OCI-LY1 (cell line): Measurements from ENCODE around the gene HSFX3.
"Not testable (repeated sequence)": the region's sequence is repeated elsewhere in the genome, so short reads cannot be mapped to it uniquely, and the experiment has no call there.

Experiments
- H2AFZ ChIP-seq: fragments of 200-600 bp; sonication (generic), shearing (Covaris generic); 2 replicates; pipeline ENCODE4 v1.6.0; 2014; ENCODE audit warnings: antibody characterized with exemption, mild to moderate bottlenecking, low read length
- H3F3A ChIP-seq: fragments of 200-600 bp; sonication (generic), shearing (Covaris generic); 2 replicates; pipeline ENCODE4 v1.6.0; 2014; ENCODE audit warnings: mild to moderate bottlenecking, antibody characterized with exemption, low read length, moderate library complexity; ENCODE audit not compliant: insufficient read depth
- H3K27ac ChIP-seq: fragments of 200-600 bp; sonication (generic); 2 replicates; pipeline ENCODE4 v1.5.1; 2014; ENCODE audit warnings: low read length, mixed run types, mild to moderate bottlenecking, low read depth; ENCODE audit not compliant: poor library complexity, severe bottlenecking
- H3K27me3 ChIP-seq: fragments of 200-600 bp; sonication (generic); 2 replicates; pipeline ENCODE4 v1.6.0; 2014; ENCODE audit warnings: antibody characterized with exemption, mild to moderate bottlenecking, low read length, moderate library complexity; ENCODE audit not compliant: insufficient read depth
- H3K36me3 ChIP-seq: fragments of 200-600 bp; sonication (generic); 2 replicates; pipeline ENCODE4 v1.6.1; 2014; ENCODE audit warnings: mild to moderate bottlenecking, antibody characterized with exemption, low read length, moderate library complexity, mixed read lengths; ENCODE audit not compliant: insufficient read depth
- H3K4me1 ChIP-seq: fragments of 200-600 bp; sonication (generic); 2 replicates; pipeline ENCODE4 v1.5.1; 2014; ENCODE audit warnings: mild to moderate bottlenecking, low read length, moderate library complexity; ENCODE audit not compliant: insufficient read depth, severe bottlenecking
- H3K4me2 ChIP-seq: fragments of 200-600 bp; sonication (generic), shearing (Covaris generic); 2 replicates; pipeline ENCODE4 v1.6.1; 2014; ENCODE audit warnings: low read length
- H3K4me3 ChIP-seq: fragments of 200-600 bp; sonication (generic); 2 replicates; pipeline ENCODE4 v1.5.1; 2014; ENCODE audit warnings: low read length, low read depth, mild to moderate bottlenecking, mixed read lengths; ENCODE audit not compliant: poor library complexity, severe bottlenecking
- H3K79me2 ChIP-seq: fragments of 200-600 bp; shearing (Covaris generic); 2 replicates; pipeline ENCODE4 v1.6.1; 2016; ENCODE audit warnings: mixed run types, low read length, mixed read lengths; ENCODE audit not compliant: insufficient read depth
- H3K9ac ChIP-seq: fragments of 200-600 bp; sonication (generic), shearing (Covaris generic); 2 replicates; pipeline ENCODE4 v1.6.1; 2014; ENCODE audit warnings: mild to moderate bottlenecking, low read length, mixed read lengths
- H3K9me2 ChIP-seq: fragments of 200-600 bp; sonication (generic), shearing (Covaris generic); 2 replicates; pipeline ENCODE4 v1.6.1; 2014; ENCODE audit warnings: low read depth, mild to moderate bottlenecking, low read length, mixed read lengths
- H3K9me3 ChIP-seq: fragments of 200-600 bp; shearing (Covaris generic); 2 replicates; pipeline ENCODE4 v1.6.1; 2014; ENCODE audit warnings: low read length, mixed read lengths
- H4K20me1 ChIP-seq: fragments of 200-600 bp; sonication (generic), shearing (Covaris generic); 2 replicates; pipeline ENCODE4 v1.6.0; 2016; ENCODE audit warnings: mild to moderate bottlenecking, low read length; ENCODE audit not compliant: insufficient read depth
- EZH2 ChIP-seq: fragments of 200-600 bp; sonication (generic), shearing (Covaris generic); IDR thresholded peaks from 2 replicates; pipeline ENCODE4 v1.8.0; 2017; ENCODE audit warnings: borderline replicate concordance, mixed run types, mild to moderate bottlenecking, antibody characterized with exemption, low read length, moderate library complexity, mixed read lengths
- TF ChIP-seq, protein P1 (sequence below): fragments of 200-600 bp; sonication (generic), shearing (Covaris generic); IDR thresholded peaks from 2 replicates; pipeline ENCODE4 v1.5.1; 2017; ENCODE audit warnings: mild to moderate bottlenecking, antibody characterized with exemption, low read length, moderate library complexity, mixed read lengths

HSFX3 gene

DNA sequence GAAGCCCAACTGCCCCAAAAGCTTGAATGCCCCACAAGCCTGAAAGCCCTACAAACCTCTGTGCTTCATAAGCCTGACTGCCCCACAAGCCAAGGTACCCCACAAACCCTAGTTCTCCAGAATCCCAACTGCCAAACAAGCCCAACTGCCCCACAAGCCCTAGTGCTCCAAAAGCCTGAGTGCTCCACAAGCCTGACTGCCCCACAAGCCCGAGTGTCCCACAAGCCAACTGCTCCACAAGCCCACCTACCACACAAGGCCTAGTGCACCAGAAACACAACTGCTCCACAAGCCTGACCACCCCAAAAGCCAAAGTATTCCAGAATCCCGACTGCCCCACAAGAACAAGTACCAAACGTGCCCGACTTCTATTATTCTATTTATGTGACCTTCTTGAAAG is 13.6 kb upstream of the HSFX3 start:
- Histone ChIP-seq H3K9me3 (no peaks in the 10 kb centered on the region), H3K4me2 (no peak overlapping the region), H3K9ac (no peak overlapping the region), H2AFZ (no peak overlapping the region), H3K9me2 (no peaks in the 10 kb centered on the region), H3K27ac (no peak overlapping the region), H3F3A (no peaks in the 10 kb centered on the region), H3K36me3 (no peaks in the 10 kb centered on the region), H3K27me3 (no peaks in the 10 kb centered on the region), H3K4me1 (no peaks in the 10 kb centered on the region), H3K4me3 (no peak overlapping the region), H3K79me2 (no peaks in the 10 kb centered on the region), H4K20me1 (no peaks in the 10 kb centered on the region)
- no peak for TF ChIP-seq EZH2
- TF ChIP-seq, protein P1, sequence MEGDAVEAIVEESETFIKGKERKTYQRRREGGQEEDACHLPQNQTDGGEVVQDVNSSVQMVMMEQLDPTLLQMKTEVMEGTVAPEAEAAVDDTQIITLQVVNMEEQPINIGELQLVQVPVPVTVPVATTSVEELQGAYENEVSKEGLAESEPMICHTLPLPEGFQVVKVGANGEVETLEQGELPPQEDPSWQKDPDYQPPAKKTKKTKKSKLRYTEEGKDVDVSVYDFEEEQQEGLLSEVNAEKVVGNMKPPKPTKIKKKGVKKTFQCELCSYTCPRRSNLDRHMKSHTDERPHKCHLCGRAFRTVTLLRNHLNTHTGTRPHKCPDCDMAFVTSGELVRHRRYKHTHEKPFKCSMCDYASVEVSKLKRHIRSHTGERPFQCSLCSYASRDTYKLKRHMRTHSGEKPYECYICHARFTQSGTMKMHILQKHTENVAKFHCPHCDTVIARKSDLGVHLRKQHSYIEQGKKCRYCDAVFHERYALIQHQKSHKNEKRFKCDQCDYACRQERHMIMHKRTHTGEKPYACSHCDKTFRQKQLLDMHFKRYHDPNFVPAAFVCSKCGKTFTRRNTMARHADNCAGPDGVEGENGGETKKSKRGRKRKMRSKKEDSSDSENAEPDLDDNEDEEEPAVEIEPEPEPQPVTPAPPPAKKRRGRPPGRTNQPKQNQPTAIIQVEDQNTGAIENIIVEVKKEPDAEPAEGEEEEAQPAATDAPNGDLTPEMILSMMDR, result no peak

DNA sequence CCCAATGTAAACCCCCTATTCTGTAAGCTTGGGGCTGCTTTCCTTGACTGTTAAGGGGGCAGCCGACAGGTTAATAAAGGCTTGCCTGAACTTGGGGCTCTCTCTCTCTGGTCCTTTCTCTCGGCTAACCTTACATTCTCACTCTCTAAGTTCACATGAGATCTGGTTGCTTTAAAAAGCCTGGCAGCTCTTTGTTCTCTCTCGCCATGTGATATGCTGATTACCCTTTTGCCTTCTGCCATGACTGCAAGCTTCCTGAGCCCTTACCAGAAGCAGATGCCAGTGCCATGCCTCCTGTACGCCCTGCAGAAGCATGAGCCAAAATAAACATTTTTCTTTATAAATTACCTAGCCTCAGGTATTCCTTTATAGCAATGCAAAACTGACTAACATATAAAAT is 5.5 kb upstream of the HSFX3 start:
- H3K9ac ChIP-seq, H3K4me1 ChIP-seq, H3K36me3 ChIP-seq, H3K4me2 ChIP-seq, H3K9me3 ChIP-seq, H3K27me3 ChIP-seq, H3K9me2 ChIP-seq, H4K20me1 ChIP-seq, H3F3A ChIP-seq, H3K27ac ChIP-seq, H3K79me2 ChIP-seq, H3K4me3 ChIP-seq, H2AFZ ChIP-seq: not testable (repeated sequence)

DNA sequence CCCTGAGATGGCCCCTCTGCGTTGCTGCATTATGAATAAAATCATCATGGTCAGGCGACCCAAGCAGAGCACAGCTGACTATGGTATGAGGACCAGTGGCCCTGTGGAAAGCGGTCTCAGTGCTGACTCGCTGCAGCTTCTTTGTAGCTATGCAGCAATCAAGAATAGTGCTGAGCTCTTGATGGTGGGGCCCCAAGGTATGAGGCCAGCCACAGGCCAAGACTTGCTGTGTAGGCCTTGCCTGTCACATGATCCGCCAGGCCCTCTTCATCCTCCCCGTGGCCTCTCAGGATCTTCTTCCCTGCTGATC is 2.2 kb upstream of the HSFX3 start:
- not testable (repeated sequence) for H3K9me2 ChIP-seq, H3K27ac ChIP-seq, H3K9me3 ChIP-seq, H4K20me1 ChIP-seq, H3K27me3 ChIP-seq, H3K4me1 ChIP-seq, H3F3A ChIP-seq, H2AFZ ChIP-seq, H3K4me2 ChIP-seq, H3K36me3 ChIP-seq, H3K4me3 ChIP-seq, H3K9ac ChIP-seq, H3K79me2 ChIP-seq

DNA sequence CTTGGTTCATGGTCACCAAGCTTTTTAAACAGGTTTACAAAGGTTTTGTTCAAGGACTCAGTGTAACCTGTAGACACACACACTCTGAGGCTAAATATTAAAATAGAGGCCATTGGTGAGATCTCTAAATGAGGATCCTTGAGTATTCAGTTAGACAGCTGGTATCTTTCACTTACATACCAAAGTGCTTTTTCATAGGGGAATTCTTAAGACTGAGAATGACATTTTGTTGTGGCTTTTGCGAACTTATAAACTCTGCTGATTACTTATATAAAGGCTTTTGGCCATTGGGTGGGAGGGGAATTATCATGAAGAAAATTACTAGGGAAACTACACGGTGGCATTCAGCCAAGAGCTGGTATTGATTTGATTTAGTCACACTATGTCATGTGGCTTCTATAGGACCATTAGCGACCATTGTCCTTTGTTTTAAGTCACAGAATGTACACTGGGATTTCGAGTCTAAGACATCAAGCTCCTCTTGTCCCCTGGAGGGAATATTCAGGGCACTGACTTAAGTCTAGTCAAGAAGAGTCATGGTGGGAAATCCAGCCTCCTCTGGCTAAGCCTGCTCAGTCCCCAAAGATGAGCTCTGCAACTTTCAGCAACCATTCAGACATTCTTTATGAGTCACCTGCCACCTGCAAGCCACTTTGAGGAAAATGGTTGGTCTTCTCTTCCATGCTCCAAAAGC is 1.7 kb upstream of the HSFX3 start:
- H3K4me3 ChIP-seq, result not testable (repeated sequence)

DNA sequence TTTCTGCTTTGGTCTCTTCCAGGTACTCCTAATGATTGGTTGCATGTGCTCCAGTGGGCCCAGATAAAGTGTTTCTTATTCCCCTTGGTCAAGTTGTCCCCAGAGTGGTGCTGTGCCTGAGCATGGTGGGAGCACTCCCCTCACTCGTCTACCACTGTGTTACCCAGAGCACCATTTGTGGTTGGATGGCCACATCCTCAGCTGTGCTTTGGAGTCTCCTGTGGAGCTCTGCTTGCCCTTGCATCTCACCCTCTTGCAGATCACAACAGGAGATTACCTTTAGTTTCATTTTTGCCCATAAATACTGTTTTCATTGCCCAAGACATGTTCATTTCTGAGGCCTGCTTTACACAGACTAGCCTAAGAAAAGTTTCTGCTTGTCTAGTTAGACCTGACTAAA is 730 bp upstream of the HSFX3 start:
- not testable (repeated sequence) for H2AFZ ChIP-seq, H3K4me1 ChIP-seq, H3K4me2 ChIP-seq, H3K36me3 ChIP-seq, H3K27me3 ChIP-seq, H3K27ac ChIP-seq, H3K9ac ChIP-seq, H3K79me2 ChIP-seq, H3K4me3 ChIP-seq, H4K20me1 ChIP-seq, H3K9me3 ChIP-seq, H3F3A ChIP-seq, H3K9me2 ChIP-seq

More for the DNA sequence above, 1.7 kb upstream of the HSFX3 start:
- H3K9me3 ChIP-seq, H3K4me1 ChIP-seq, H2AFZ ChIP-seq, H3K79me2 ChIP-seq, H3K27ac ChIP-seq, H3K9ac ChIP-seq, H3K9me2 ChIP-seq, H3F3A ChIP-seq, H4K20me1 ChIP-seq, H3K36me3 ChIP-seq, H3K27me3 ChIP-seq, H3K4me2 ChIP-seq: not testable (repeated sequence)

DNA sequence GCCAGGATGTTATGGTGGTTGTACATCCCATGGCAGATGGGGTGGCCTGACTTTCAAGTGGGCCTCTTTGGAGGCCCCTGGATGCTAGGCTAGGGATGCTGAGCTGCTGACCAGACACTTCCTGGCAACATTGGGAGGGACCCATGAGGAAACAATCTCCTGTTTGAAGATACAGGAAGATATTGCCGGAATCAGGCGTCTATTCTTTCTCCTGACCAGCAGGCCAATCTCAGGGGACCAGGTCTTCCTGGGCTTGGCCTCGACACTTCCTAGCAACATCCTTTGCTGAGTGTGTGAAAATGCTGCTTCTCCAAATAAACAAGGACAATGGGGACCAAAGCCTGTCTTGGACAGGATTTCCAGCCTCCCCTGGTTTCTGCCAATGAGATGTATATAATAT is 1.9 kb downstream of the HSFX3 start:
- not testable (repeated sequence) for H3K4me1 ChIP-seq, H3K9me3 ChIP-seq, H3K27me3 ChIP-seq, H3K4me2 ChIP-seq, H2AFZ ChIP-seq, H3K27ac ChIP-seq, H3K79me2 ChIP-seq, H4K20me1 ChIP-seq, H3K9ac ChIP-seq, H3K4me3 ChIP-seq, H3K9me2 ChIP-seq, H3F3A ChIP-seq, H3K36me3 ChIP-seq

DNA sequence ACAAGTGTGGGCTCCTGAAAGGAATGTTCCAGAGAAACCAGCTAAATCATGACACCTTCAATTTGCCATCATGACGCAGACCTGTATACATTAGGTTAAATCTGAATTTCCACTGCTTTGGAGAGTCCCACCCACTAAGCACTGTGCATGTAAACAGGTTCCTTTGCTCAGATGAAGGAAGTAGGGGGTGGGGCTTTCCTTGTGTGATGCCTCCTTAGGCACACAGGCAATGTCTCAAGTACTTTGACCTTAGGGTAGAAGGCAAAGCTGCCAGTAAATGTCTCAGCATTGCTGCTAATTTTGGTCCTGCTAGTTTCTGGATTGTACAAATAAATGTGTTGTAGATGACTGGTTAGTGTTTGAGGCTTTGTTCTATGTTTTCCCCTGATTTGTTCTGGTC is 2.8 kb downstream of the HSFX3 start:
- H3K4me2 ChIP-seq, H3K27ac ChIP-seq, H4K20me1 ChIP-seq, H3K36me3 ChIP-seq, H3K27me3 ChIP-seq, H3K9ac ChIP-seq, H3F3A ChIP-seq, H2AFZ ChIP-seq, H3K79me2 ChIP-seq, H3K9me3 ChIP-seq, H3K9me2 ChIP-seq, H3K4me1 ChIP-seq, H3K4me3 ChIP-seq: not testable (repeated sequence)
